GM21447 (cell line): Measurements from ENCODE around the gene TSPAN11.

Experiments
- ATAC-seq: cut with Tn5 transposase; IDR thresholded peaks from one replicate; pipeline ENCODE4 v1.9.1; 2021; ENCODE audit not compliant: unreplicated experiment

Gene TSPAN11

DNA sequence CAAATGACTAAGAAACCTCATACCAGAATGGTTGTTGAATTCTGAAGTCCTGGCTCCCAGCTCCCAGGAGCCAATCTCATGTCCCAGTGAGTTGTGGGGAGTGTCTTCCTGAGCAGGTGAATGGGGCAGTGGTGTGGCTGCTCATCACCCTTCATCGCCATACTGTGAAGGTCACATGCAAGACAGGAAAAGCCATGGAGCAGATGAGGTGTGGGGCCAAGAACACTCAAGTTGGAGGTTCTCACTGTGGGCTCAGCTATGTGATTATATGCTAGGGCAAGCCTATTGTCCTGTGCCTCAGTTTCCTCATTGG lies 16.6 kb upstream of the TSPAN11 start:
- ATAC-seq, result no peak

DNA sequence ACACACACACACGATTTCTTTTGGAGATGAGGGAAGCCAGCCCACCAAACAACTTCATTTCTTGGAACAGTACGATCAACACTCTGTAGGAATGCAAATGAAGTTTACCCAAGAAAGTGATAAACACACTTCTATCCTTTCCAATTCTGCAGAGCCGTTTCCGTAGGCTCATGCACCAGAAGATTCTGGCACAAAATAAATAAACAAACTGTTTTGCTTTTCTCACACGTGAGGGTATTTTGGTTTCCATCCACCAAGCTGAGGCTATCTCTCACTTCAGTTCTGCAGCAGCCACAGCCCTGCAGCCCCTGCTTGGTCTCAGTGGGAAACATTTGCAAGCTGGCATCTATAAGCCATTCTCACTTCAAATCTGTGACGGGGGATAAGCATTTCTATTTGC lies 15.3 kb upstream of the TSPAN11 start:
- no peak for ATAC-seq

DNA sequence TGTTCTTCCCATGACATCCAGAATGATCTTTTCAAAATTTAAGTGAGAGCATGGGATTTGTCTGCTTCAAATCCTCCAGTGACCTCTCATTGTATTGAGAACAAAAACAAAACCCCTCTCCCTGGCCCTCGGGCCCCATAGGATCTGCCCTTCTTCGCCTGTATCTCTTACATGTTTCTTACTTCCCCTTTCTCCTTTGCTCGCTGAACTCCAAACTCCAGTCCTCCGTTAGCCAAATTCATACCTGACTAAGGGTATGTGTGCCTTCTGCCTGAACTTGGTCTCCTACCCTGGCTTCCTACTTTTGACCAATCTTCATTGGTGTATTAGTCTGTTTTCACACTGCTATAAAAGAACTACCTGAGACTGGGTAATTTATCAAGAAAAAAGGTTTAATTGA lies 13.2 kb upstream of the TSPAN11 start:
- ATAC-seq, result peak; percentile 75

DNA sequence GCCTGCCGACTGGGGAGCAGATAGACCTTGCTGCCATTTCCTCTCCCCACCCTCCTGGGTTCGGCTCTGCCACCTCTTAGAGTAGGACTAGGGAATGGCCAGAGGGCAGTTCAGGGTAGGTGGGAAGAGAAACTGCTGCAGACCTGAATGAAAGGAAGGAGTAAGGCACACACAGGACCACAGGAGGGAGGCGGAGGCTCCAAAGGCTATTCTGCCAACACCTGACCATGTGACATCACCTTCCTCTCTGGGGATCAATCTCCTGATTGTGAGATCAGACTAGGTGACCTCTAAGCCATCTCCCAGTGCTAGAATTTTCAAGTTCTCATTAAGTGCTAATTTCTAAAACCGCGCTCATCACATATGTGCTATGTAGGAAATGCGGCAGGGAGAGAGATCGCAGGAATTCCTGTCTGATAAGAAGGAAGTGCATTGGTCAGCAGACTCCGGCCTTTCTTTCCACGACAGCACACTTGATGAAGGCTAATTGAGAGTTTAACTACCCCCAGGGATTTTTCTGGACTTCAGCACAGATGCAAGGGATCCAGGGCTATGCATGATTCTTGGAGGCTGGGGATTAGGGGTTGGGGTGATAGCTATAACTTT lies 11.5 kb upstream of the TSPAN11 start:
- ATAC-seq, result no peak

DNA sequence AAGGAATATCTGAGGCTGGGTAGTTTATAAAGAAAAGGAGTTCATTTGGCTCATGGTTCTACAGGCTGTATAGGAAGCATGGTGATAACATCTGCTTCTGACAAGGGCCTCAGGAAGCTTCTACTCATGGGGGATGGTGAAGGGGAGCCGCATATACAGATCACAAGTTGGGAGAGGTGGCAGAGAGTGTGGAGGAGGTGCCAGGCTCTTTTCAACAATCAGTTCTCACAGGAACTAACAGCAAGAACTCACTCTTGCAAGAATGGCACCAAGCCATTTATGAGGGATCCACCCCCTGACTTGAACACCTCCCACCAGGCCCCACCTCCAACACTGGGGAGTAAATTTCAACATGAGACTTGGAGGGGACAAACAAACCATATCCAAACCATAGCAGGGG lies 3.5 kb upstream of the TSPAN11 start:
- ATAC-seq, result no peak

DNA sequence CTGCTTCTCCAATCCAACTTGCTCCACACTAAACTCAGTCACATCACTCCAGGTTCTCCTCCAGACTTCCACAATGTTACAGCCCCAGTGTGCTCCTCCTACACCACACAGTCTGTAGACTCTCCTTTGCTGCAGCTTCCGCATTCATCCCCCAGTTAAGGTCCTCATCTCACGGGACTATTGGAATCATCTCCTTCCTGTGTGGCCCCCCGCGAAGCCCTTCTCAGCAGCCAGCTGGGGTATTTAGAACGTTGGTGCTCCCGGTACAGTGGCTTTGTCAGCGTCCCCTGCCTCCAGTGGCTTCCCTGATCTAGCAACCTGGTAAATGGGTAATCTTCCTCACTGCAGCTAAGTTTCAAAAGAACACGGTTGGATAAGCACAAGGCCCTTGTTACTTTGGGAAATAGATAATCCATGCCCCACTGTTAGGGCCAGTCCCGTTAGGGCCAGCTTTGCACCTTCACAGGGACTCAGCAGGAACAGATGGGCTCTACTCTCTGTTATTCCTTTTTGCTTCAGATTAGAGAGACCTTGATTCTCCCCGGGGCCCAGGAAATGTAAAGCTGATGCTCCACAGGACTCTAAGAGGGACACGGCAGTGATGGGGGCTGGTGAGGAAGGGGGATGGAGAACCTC lies 823 bp upstream of the TSPAN11 start:
- ATAC-seq, result no peak

DNA sequence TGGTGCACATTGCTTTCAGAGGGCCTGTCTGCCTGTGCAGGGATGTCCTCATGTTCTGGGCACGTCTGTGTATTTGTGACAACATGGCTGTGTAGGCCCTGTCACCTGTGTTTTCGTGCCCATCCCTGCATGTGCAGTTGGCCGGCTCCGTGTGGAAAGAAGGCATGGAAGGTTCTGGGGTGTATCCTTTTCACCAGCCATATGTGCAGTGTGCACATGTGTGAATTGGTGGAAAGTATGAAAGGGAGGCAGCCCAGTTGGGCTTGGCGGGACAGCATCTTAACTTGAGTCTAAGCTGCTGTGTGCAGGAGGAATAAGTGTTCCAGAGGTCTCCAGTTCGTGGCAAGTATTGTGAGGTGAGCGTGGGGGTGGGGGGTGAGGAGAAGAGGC lies 669 bp downstream of the TSPAN11 start:
- no peak for ATAC-seq

DNA sequence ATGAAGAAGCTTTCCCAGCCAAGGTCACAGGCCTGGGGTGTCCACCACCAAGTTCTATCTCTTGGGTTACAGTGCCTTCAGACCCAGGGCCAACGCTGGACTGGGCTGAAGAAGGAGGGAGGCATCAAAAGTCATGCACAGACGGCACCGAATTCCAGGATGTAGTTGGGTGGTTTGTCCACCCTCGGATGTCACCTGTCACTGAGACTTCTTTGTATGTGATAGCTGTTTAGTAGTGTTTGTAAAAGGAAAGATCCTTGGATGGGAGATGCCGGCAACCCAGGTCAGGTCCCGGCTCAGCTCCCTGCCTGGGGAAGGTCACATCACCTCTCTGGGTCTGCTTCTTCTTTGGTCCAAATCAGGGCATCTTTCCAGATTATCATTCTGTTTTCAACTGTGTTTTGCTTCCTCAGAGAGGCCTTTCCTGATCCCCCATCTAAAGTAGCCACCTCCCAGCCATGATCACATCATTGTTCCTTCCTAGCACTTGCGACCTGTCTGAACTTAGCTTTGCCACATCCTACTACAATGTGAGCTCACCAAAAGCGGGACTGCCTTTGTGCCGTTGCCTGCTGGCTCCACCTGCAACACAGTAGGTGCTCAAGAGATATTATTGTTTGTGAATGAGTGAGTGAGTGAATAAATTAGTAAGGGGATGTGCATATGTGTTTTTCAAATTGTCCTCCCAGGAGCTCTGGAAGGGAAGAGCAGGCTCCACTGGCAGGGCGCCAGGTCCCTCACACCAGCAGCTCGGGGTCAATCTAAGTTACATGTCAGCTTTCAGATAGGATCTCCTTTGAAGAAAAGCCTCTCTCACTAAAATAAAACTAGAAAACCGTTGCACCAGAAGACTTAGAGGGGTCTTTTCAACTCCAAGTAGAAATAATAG lies 2.1 kb downstream of the TSPAN11 start:
- ATAC-seq, result no peak

DNA sequence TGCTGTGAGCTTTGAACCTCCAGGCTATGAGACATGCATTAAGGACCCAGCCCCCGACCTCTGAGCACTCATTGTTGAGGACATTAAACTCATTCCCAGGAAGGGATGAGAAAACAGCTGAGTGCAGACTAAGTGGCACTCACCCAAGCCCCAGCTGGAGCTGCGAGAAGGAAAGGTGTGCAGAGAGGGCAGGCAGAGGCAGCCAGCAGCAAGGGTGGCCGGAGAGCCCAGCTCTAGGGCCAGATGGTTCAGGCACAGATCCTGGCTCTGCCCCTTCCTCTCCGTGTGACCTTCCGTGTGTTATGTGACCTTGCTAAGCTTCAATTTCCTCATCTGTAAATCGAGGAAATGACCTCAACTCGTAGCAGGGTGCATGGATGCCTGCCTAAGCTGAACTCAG lies 3.7 kb downstream of the TSPAN11 start:
- ATAC-seq, result no peak

DNA sequence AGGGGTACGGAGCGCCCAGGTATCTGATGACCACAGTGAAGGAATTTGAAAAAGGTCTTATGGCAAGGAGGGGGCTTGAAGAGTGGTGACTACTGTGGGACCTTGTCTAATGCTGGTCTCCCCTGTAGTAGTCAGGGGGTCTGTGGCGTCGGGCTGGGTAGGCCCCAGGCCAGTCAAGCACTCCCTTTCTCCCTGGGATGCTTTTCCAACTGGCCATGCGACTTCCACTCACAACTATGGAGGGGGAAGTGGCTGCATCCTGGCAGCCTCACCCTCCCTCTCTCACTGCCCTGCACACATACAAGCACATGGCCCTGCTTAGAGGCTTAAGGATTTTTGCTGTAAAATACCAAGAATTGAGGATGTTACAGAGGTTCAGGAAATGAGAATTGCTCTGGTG lies 4.1 kb downstream of the TSPAN11 start:
- ATAC-seq, result no peak

DNA sequence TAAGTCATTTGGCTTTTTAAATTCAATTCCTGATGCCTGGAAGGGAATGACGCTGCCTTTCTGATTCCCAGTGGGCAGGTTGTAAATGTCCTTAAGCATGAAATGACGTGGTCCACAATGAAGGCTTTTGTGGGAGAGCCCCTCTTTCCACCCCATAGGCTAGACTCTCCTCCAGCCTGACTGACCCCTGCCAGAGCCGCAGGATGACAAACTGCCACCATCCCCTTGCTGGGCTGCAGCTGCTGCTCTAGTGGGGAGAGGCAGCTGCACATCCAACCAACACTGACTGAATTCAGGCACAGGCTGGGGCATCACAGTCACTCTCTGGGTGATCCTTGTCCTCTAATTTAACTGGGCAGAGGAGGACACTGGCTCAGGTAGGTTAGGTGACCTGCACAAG lies 6.3 kb downstream of the TSPAN11 start:
- ATAC-seq, result no peak

DNA sequence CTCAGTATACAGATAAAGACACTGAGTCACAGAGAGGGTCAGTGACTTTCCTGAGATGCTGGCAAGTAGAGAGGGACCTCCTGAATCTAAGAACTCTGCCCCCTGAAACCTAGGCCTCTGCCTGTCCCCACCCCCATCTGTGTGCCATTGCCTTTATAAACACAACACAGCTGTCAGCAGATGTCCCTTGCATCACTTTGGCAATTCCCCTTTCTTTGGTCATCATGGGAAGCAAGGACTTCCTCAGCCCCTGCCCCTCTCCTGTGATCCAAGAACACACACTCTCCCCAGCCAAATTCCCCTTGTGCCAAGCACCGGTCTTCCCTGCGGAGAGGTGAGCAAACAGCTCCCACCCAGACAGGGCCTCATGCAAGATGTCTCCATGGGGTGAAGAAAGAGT lies 8.3 kb downstream of the TSPAN11 start:
- no peak for ATAC-seq

DNA sequence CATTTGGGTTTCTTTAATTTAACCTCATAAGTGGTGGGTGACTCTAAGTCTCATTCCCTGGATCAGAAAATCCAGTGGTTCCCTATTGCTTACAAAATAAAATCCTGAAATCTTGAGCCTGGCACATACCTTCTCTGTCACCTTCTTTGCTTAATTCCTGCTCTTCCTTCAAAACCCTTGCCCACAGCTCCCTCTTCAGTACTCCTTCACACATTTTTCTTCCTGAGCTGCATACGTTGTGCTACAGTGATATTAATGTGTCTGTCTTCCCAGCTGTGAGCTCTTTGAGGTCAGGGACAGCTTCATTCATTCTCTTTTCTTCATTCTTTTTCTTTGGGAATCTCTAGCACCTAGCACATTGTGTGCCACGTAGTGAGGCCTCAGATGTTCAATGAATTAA lies 9.5 kb downstream of the TSPAN11 start:
- ATAC-seq, result no peak

DNA sequence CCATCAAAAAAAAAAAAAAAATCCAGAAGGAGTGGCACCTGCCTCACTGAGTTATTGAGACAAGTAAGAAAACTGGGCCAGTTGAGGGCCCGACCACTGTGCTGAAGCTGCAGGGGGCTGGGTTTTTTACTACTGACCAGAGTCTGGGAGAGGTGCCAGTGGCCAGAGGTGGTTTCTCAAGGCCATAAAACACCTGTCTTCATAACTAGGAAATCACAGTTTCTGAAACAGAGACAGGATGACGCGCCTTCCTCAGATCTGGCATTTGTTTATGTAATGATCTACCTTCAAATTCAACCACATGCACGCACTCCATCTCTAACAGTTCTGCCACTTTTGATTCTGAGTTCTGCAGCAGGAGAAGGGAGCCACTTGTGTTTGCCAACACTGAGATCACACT lies 12.7 kb downstream of the TSPAN11 start:
- no peak for ATAC-seq

DNA sequence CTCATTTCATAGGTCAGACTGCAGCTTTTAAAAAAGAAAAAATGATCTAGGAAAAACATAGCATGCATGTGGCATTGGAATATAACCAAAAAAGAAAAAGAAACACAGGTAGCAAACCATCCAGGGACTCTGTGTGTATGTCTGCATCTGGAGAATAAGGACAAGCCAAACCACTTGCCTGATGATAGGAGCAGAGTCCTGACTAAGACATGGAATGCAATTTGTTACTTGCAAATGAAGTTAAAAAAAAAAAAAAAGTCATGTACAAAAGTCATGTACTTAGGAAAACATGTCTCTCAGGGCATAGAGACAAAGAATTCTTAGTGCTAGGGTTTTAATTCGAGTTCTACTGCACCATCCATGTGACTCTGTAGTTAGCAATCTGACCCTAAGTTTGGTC lies 15.9 kb downstream of the TSPAN11 start:
- no peak for ATAC-seq

DNA sequence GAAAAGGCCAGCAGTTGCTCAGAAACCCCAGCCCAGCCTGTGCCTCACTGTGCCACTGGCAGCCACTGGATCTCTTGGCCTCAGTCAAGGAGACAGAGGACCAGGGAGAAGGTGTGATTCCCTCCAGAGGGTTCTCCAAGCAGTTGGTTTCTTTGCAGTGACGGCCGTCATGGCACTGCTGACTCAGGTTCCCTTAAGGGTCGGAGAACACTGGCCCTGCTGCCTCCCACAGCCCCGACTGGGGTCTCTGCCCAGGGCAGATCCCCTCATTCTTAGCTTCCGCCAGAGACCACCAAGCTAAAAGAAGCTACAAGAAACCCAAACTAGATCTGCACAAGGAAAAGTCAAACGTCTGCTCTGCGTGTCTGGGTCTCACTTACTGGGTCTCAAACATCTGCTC lies 16.4 kb downstream of the TSPAN11 start:
- no peak for ATAC-seq

DNA sequence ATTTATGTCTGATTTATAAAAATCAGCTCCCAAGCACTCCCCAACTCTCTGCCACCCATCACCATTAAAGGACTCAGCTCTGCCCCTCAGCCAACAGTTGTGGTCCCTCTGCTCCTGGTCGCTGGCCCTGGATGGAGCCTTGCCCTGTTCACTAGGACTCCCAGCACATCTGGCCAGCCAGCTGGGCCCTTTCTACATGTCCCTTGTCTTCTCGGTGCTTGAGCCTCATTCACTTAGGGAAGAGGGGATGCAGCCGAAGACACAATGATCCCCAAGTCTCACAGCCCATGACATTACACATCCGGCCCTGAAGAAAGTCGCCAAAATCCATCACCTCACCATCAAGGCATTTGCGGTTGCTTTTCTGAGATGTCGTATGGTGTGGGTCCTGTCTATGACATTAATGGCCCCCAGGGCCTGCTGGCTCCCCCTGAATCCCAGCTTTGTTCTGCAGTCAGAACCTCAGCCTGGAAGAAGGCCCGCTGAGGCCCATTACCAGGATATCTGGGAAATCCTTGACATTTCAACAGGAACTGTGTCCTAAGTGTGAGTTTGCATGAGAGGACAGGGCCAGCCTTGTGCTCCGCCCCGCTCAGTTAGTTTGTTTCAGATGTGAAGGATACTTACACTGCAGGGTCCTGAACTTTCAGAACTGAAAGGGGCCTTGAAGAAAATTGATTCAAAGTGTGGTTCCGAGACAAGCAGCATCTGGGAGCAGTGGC lies 19.1 kb downstream of the TSPAN11 start:
- ATAC-seq, result no peak

DNA sequence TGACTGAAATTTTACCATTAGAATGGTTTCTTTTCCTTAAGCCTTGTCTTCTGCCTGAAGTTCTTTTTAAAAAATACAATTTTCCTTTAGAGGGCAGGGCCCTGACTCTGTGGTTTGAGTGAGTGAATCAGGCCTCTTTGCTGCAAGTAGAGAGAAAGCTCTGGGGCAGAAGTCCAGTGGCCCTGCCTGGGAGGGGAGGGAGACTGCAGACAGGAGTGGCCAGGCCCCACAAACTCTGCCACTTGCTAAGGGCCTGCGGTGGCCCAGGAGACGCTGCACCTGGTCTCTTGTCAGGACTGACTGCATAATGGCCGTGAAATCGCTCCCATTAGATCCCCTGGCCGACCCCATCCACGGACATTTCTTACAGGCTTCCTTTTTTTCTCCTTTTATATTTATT lies 25.5 kb downstream of the TSPAN11 start:
- no peak for ATAC-seq

DNA sequence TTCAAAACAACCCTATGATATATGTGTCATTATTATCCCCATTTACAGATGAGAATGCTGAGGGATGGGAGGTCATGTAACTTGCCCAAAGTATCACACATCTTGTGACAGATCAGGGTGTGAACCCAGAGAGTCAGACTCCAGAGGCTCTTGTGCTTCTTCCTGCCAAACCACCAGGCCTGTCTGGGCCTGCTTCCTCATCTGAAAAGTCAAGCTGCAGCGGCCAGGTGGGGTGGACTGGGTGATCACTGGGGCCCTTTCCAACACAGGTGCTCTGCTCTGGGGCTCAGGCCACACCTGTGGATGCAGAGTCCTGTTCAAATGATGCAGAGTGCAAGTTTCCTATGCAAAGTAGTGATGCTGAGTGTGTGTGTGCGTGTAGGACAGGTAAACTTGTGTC lies 26.7 kb downstream of the TSPAN11 start:
- ATAC-seq, result no peak

DNA sequence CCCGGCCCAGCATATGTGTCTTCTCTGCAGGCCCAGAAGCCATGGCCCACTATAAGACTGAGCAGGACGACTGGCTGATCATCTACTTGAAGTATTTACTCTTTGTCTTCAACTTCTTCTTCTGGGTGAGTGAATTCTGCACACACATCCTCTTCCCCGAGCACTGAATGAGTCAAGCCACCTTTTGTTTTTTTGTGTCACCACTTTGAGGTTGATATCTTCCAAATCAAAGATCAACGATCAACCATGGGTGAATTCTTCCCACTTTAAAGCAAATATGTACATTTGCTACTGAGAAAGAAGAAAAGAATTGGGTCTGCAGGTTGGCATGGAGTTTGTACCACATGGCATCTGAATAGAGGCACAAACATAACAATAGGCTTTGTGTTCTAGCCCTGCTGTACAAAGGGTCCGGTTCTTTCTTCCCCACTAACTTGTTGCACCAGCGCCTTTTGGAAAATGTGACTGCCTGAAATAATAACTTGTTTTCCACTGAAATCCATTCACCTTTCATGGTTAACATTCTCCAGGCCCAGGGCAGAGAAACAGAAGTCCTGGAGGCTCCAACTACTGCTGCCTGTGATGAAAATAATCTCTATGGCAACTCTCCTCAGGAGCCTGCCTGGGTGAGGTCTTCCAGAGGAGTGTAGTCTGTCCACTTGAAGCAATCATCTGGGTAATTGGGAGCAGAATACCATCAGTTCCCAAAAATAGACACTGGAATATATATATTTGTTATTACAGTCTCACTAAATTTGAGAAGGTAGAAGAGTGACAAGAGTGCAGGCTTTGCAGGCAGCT lies 27.6 kb downstream of the TSPAN11 start:
- ATAC-seq, result no peak

DNA sequence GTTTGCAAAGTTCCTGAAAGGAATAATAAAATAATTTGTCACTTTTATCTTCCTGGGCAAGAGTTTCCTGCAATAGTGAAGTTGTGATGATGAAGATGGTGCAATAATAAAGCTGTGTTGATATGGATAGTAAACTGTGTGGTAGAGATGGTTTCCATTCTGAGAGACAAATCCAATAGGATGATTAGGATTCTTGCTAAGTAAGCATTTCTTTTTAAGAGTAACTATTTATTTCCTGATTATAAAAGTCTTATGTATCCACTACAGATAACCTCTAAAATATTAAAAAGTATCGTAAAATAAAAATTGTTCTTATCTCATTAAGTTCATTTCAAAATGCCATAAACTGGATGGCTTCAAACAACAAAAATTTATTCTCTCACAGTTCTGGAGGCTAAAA lies 28.7 kb downstream of the TSPAN11 start:
- ATAC-seq, result no peak
